Lung (tissue), 12 donors: ENCODE results near the gene DSTN. TPM values are rescaled to one million over a fixed set of nuclear protein-coding genes. Genes with fewer than 3 reads are reported as not detected.

Source experiments
- ATAC-seq: fragments of 200-7000 bp; cut with Tn5 transposase; one replicate; pipeline ENCODE4 v1.9.1; 2020; ENCODE audit warnings: moderate number of reproducible peaks; ENCODE audit not compliant: insufficient read depth, low FRiP score
- DNase-seq, 3 donors: peaks; one replicate each; pipeline ENCODE4 v3.0.0-alpha.2; 2013 to 2017
- H3K27ac ChIP-seq, 2 donors: one replicate each; pipeline ENCODE4 v1.5.1; 2013; ENCODE audit warnings: mild to moderate bottlenecking in 2 of 2, moderate library complexity in 2 of 2, control low read depth in 1 of 2, inconsistent platforms in 1 of 2, low read depth in 1 of 2, low read length in 1 of 2
- H3K27me3 ChIP-seq, 3 donors: one replicate each; pipeline ENCODE4 v1.5.1; 2013; ENCODE audit warnings: low read length in 2 of 3; ENCODE audit not compliant: control insufficient read depth in 3 of 3, insufficient read depth in 3 of 3
- H3K36me3 ChIP-seq, 4 donors: one replicate each; pipeline ENCODE4 v1.5.1; 2013; ENCODE audit warnings: low read length in 4 of 4, mild to moderate bottlenecking in 1 of 4, moderate library complexity in 1 of 4; ENCODE audit not compliant: control insufficient read depth in 4 of 4, insufficient read depth in 4 of 4
- H3K4me1 ChIP-seq, 5 donors: one replicate each; pipeline ENCODE4 v1.5.1; 2013; ENCODE audit warnings: low read length in 5 of 5, mild to moderate bottlenecking in 2 of 5, moderate library complexity in 1 of 5; ENCODE audit not compliant: control insufficient read depth in 5 of 5, insufficient read depth in 5 of 5
- H3K4me3 ChIP-seq: one replicate; pipeline ENCODE4 v1.5.1; 2013; ENCODE audit warnings: mild to moderate bottlenecking, control low read depth, moderate library complexity
- H3K9ac ChIP-seq, 2 donors: one replicate each; pipeline ENCODE4 v1.5.1; 2013; ENCODE audit warnings: low read length in 2 of 2, control low read depth in 1 of 2; ENCODE audit not compliant: insufficient read depth in 1 of 2
- H3K9me3 ChIP-seq, 4 donors: one replicate each; pipeline ENCODE4 v1.5.1; 2013; ENCODE audit warnings: low read length in 3 of 4, mild to moderate bottlenecking in 1 of 4, moderate library complexity in 1 of 4; ENCODE audit not compliant: control insufficient read depth in 4 of 4, insufficient read depth in 3 of 4
- WGBS, 2 donors: extraction: QIAGEN DNeasy Blood & Tissue Kit; methylation state at CpG; one replicate each; pipeline ENCODE4 v1.1.7; 2013; 5-methylcytosine and 5-hydroxymethylcytosine counted together
- polyA plus RNA-seq, 2 donors: library from polyadenylated mRNA; stranded (reverse); fragments of 200-250 nt; gene quantifications; one replicate each; pipeline ENCODE4 v1.2.1, GENCODE V29; 2013
- total RNA-seq, 2 donors: library from RNA; depleted of rRNA in 1 of 2; stranded (reverse); fragments of >200 nt in 1 of 2; gene quantifications; one replicate each; pipeline ENCODE4 v1.2.1, GENCODE V29; 2014 to 2021
- TF ChIP-seq, protein P1 (sequence below): IDR thresholded peaks from 2 replicates; pipeline ENCODE4 v1.5.1; 2012; ENCODE audit warnings: mild to moderate bottlenecking; ENCODE audit errors: control extremely low read depth, extremely low read depth
- donor health status: control.
- donor health status: control.
- donor health status: Bipolar disorder and iron deficiency.
- donor health status: healthy.
- donor health status: DM: yes; HTN: yes; CAD: no.

DSTN gene
- total and polyA plus RNA-seq, 4 donors = 313 to 532 (median 380) TPM

DNA sequence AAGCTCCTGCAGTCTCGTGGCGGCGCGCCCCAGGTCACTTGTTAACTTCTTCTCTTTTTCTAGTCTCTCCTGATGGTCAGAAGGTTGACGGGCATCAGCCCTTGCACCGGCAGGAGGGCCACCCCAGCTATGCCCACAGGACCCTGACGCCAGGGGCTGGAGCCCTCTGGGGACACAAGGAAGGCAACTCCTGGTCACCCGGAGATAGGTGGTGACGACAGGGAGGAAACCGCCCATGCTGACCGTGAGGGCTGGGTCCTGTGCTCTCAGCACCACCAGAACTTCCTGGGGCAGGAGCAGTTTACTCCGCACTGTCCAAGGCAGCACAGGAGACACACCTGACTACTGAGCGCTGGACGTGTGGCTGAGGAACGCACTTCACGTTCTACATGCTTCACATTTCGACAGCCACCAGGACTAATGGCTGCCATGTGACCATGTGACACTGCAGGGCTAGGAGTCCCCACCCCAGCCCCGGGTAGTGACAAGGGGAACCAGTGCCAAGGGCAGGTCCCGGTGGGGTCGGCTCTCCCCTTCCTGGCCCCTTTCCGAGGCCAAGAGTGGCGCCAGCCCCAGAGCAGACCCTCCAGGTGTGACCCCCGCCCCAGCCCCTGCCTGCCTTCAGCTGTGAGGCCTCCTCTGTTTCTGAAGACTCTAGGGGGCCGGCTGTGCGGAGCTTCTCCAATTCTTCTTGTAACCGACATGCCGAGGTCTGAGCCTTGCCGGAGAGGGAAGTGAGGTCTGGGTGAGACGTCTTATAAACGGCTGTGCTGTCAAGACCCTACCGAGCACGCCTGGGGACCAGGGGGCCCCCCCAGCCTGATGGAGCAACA lies 45.2 kb downstream of the DSTN start:
- Histone ChIP-seq H3K27ac (peak overlapping the region in 1 of 2 donors; percentile 26), H3K9ac (no peak overlapping the region), H3K27me3 (no peaks in the 10 kb centered on the region), H3K4me3 (no peak overlapping the region), H3K36me3 (peaks cover 8 to 55% (median 14%) of the 10 kb centered on the region in 4 donors), H3K9me3 (peaks cover 0 to 2% (median 0%) of the 10 kb centered on the region in 4 donors), H3K4me1 (peaks cover 0 to 21% (median 5%) of the 10 kb centered on the region in 5 donors)
- peak in 1 of 3 donors; percentile 16 for DNase-seq
- 57 to 68% methylated on average over 32 of the region's 32 CpGs for WGBS, 2 donors
- ATAC-seq = no peak
- TF ChIP-seq, protein P1, sequence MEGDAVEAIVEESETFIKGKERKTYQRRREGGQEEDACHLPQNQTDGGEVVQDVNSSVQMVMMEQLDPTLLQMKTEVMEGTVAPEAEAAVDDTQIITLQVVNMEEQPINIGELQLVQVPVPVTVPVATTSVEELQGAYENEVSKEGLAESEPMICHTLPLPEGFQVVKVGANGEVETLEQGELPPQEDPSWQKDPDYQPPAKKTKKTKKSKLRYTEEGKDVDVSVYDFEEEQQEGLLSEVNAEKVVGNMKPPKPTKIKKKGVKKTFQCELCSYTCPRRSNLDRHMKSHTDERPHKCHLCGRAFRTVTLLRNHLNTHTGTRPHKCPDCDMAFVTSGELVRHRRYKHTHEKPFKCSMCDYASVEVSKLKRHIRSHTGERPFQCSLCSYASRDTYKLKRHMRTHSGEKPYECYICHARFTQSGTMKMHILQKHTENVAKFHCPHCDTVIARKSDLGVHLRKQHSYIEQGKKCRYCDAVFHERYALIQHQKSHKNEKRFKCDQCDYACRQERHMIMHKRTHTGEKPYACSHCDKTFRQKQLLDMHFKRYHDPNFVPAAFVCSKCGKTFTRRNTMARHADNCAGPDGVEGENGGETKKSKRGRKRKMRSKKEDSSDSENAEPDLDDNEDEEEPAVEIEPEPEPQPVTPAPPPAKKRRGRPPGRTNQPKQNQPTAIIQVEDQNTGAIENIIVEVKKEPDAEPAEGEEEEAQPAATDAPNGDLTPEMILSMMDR = no peak

DNA sequence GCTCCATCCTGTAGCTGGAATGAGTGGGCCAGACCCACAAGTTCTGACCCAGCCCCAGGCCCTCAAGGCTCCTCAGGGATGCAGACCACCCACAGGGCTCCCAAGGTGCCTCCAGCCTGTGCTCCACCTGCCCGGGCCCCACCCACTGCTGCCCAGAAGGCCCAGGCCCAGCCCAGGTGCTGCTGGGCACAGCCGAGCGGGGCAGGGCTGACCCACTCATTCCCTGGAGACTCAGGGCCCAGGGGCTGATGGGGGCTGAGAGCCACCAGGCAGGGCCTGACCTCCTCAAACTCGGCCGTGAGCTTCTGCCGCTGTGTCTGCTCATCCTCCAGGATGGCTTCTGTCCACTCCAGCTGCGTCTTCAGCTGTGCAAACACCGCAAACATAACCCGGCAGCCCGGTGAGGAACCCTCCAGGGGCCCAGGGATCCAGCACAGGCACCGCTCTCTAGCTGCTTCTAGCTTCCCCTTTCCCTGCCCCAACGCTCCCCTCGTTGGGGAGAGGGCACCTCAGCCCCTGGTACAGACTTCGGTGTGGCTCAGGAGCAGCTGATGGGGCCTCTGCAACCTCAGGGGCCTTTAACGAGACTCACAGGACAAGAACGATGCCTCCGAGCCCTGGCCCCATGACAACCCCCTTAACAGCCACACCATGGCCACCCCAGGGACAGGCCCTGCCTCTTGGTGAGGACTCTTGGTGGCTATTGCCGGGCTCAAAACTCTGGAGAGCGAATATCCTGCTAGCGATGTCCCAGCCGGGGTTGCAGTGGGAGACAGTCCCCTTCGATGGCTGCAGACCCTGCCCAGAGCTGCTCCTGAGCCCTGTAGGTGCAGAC lies 46.0 kb downstream of the DSTN start:
- H3K27me3 ChIP-seq = no peaks in the 10 kb centered on the region
- no peak overlapping the region for H3K4me3 ChIP-seq
- H3K36me3 ChIP-seq = peaks cover 9 to 61% (median 19%) of the 10 kb centered on the region in 4 donors
- WGBS, 2 donors = 57 to 73% methylated on average over 22 of the region's 22 CpGs
- TF ChIP-seq, protein P1 = no peak
- H3K4me1 ChIP-seq = peaks cover 0 to 20% (median 5%) of the 10 kb centered on the region in 5 donors
- ATAC-seq (no peak), DNase-seq (peak in 1 of 3 donors; percentile 12)
- no peak overlapping the region for H3K9ac ChIP-seq
- peaks cover 0 to 2% (median 0%) of the 10 kb centered on the region in 4 donors for H3K9me3 ChIP-seq
- H3K27ac ChIP-seq = peak overlapping the region in 1 of 2 donors; percentile 16

DNA sequence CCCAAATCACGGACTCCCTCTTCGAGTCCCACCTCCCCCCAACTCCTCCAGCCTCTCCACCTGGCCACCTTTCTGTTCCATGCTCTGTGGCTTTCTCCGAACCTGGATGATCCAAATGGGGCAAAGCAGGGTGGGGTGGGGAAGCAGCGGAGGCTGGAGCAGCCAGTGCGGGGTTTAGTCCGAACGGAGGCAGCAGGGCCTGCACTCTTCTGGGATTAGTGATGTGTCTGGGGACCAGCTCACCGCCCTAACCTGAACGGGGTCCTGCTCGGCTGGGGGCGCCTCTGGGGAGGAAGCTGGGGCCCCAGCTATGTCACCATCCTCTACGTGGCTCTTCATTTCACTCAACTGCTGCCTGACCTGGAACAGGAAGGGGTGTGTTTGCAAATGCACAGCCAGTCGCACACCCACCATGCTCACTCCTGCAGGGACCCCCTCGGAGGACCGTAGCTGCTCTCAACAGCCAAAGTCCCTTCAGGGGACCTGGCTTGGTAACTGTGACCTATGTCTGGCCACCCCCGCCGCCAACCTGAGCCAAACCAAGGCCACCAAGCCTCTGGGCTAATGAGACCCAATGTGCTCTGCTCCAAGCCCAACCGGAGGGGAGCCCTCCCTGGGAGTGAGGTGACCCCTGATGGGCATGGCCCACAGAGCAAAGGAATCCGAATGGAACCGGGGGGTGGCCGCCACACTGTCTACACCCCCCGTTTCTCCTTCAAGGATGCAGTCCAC lies 46.8 kb downstream of the DSTN start:
- Histone ChIP-seq H3K4me3 (no peak overlapping the region), H3K9me3 (peaks cover 0 to 2% (median 0%) of the 10 kb centered on the region in 4 donors), H3K27me3 (no peaks in the 10 kb centered on the region), H3K36me3 (peaks cover 11 to 69% (median 23%) of the 10 kb centered on the region in 4 donors), H3K4me1 (peaks cover 0 to 15% (median 5%) of the 10 kb centered on the region in 5 donors), H3K27ac (no peak overlapping the region), H3K9ac (no peak overlapping the region)
- TF ChIP-seq, protein P1 = no peak
- ATAC-seq (no peak), DNase-seq (peak in 1 of 3 donors; percentile 11)
- 71 to 82% methylated on average over 22 of the region's 22 CpGs for WGBS, 2 donors
